ENCODE data around the gene KRT26. TPM values are rescaled to one million over a fixed set of nuclear protein-coding genes. Genes with fewer than 3 reads are reported as not detected.

The KRT26 gene
- total and polyA plus RNA-seq, 2 experiments from 2014 or later: not detected

DNA sequence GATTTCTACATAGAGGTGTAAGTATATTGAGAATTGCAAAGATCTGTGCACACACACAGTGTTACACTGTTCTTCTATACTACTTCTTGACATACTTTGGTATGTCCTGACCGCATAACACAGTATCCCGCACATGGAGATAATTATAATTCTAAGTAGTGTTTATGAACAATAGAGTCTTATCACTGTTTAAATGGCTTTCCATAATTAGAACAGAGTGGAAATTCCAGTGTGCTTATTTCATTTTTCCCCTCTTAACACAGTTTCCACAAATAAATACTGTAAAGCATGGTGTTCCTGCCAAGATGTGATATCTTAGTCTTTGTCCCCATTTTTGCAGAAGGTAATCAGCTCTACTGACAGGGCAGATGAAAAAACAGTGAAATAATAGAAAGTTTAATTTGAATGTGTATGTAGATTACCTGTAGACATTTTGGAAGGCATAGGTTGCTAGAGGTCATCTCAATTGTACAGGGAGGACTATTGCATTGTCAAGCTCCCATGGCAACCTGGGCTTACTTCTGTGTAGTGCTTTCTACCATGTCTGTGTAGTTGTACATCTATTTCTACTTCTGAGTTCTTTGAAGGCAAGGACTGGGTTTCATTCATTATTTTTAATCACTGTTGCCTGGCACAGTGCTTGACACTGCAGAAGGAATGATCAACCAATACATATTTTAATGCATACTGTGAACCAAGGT lies 37.9 kb upstream of the KRT26 start:
- Histone ChIP-seq H3K9me2 (ENCODE audit: insufficient read depth) (no peaks in the 10 kb centered on the region), H3K4me3 (no peak overlapping the region), H4K20me1 (replicated peaks; ENCODE audit: insufficient read depth) (no peaks in the 10 kb centered on the region), H3K27me3 (ENCODE audit: insufficient read depth) (peaks cover 30% of the 10 kb centered on the region; the same call in 1 of the 2 replicates), H3K4me2 (no peak overlapping the region), H3K79me2 (replicated peaks; ENCODE audit: insufficient read depth) (no peaks in the 10 kb centered on the region), H2AFZ (no peak overlapping the region), H3K27ac (ENCODE audit: low read depth) (no peak overlapping the region), H3K36me3 (ENCODE audit: insufficient read depth) (no peaks in the 10 kb centered on the region), H3K4me1 (ENCODE audit: insufficient read depth) (no peaks in the 10 kb centered on the region), H3F3A (replicated peaks; ENCODE audit: low read depth) (no peaks in the 10 kb centered on the region)
- H3K4me1 Mint-ChIP-seq: no peaks in the 10 kb centered on the region
- DNase-seq (ENCODE audit: low spot score): no peak
- no peak overlapping the region for H3K4me3 Mint-ChIP-seq
- H3K9me3 Mint-ChIP-seq: 0 out of 3 replicates have a peak, but pooled peaks cover 4% of the 10 kb centered on the region
- H3K36me3 Mint-ChIP-seq (ENCODE audit: low read depth): no peaks in the 10 kb centered on the region
- TF ChIP-seq POLR2AphosphoS5 (IDR thresholded peaks at IDR 0.05; ENCODE audit: low read depth) (no peak), EZH2phosphoT487 (IDR thresholded peaks at IDR 0.05; ENCODE audit: unreplicated experiment) (no peak), ZNF114 (CRISPR knock-in tag; IDR thresholded peaks at IDR 0.05) (no peak)
- TF ChIP-seq, protein P1, sequence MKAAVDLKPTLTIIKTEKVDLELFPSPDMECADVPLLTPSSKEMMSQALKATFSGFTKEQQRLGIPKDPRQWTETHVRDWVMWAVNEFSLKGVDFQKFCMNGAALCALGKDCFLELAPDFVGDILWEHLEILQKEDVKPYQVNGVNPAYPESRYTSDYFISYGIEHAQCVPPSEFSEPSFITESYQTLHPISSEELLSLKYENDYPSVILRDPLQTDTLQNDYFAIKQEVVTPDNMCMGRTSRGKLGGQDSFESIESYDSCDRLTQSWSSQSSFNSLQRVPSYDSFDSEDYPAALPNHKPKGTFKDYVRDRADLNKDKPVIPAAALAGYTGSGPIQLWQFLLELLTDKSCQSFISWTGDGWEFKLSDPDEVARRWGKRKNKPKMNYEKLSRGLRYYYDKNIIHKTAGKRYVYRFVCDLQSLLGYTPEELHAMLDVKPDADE (IDR thresholded peaks at IDR 0.05): no peak
- TF ChIP-seq, protein P2, sequence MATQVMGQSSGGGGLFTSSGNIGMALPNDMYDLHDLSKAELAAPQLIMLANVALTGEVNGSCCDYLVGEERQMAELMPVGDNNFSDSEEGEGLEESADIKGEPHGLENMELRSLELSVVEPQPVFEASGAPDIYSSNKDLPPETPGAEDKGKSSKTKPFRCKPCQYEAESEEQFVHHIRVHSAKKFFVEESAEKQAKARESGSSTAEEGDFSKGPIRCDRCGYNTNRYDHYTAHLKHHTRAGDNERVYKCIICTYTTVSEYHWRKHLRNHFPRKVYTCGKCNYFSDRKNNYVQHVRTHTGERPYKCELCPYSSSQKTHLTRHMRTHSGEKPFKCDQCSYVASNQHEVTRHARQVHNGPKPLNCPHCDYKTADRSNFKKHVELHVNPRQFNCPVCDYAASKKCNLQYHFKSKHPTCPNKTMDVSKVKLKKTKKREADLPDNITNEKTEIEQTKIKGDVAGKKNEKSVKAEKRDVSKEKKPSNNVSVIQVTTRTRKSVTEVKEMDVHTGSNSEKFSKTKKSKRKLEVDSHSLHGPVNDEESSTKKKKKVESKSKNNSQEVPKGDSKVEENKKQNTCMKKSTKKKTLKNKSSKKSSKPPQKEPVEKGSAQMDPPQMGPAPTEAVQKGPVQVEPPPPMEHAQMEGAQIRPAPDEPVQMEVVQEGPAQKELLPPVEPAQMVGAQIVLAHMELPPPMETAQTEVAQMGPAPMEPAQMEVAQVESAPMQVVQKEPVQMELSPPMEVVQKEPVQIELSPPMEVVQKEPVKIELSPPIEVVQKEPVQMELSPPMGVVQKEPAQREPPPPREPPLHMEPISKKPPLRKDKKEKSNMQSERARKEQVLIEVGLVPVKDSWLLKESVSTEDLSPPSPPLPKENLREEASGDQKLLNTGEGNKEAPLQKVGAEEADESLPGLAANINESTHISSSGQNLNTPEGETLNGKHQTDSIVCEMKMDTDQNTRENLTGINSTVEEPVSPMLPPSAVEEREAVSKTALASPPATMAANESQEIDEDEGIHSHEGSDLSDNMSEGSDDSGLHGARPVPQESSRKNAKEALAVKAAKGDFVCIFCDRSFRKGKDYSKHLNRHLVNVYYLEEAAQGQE (IDR thresholded peaks at IDR 0.05; ENCODE audit: unreplicated experiment): no peak
- no peaks in the 10 kb centered on the region for H3K27me3 Mint-ChIP-seq (ENCODE audit: insufficient read depth, low read depth, poor library complexity)
- no peak overlapping the region for H3K27ac Mint-ChIP-seq
- no peak for ATAC-seq

DNA sequence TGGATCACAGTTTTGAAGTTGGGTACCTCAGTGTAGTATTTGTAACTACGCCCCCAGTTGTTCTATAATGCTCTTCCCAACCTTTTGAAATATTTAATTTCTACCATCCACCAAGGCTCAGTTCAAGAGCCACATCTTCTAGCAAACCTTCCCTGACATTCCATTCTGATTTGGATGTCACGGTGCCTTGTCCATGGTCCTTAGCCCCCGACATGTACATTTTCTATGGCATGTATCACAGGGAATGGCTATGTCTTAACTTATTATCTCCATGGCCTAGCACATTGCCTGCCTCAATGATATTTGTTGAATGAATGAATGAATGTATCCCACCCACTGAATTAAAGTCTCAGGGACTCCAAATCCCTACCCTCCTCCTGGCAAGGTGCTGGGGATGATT lies 34.1 kb upstream of the KRT26 start:
- no peak for TF ChIP-seq EZH2 (IDR thresholded peaks at IDR 0.05; ENCODE audit: low read depth, unreplicated experiment)
- TF ChIP-seq, protein P2 (IDR thresholded peaks at IDR 0.05; ENCODE audit: unreplicated experiment): peak; percentile 47
- Histone ChIP-seq H3K4me2 (no peak overlapping the region), H3K36me3 (ENCODE audit: insufficient read depth) (no peaks in the 10 kb centered on the region), H3K27ac (ENCODE audit: low read depth) (no peak overlapping the region), H3K4me3 (no peak overlapping the region), H3K4me1 (ENCODE audit: insufficient read depth) (no peaks in the 10 kb centered on the region), H3K79me2 (replicated peaks; ENCODE audit: insufficient read depth) (no peaks in the 10 kb centered on the region), H3F3A (replicated peaks; ENCODE audit: low read depth) (no peaks in the 10 kb centered on the region), H4K20me1 (replicated peaks; ENCODE audit: insufficient read depth) (no peaks in the 10 kb centered on the region), H2AFZ (no peak overlapping the region), H3K27me3 (ENCODE audit: insufficient read depth) (peaks cover 18% of the 10 kb centered on the region; the same call in 1 of the 2 replicates), H3K9me2 (ENCODE audit: insufficient read depth) (no peaks in the 10 kb centered on the region)
- H3K27me3 Mint-ChIP-seq (ENCODE audit: insufficient read depth, low read depth, poor library complexity): no peaks in the 10 kb centered on the region
- no peak for DNase-seq (ENCODE audit: low spot score)
- H3K27ac Mint-ChIP-seq: no peak overlapping the region
- 0 out of 3 replicates have a peak, but pooled peaks cover 4% of the 10 kb centered on the region for H3K9me3 Mint-ChIP-seq
- peaks cover 3% of the 10 kb centered on the region for H3K4me1 Mint-ChIP-seq
- ATAC-seq: no peak
- H3K36me3 Mint-ChIP-seq (ENCODE audit: low read depth): no peaks in the 10 kb centered on the region
- H3K4me3 Mint-ChIP-seq: no peak overlapping the region

Measured in GM23338 (cell line).